ENCODE results near the gene CCT4.
A peak's percentile ranks its signal among the peaks of the same experiment; 100 is the strongest.
"Not testable (repeated sequence)": the region's sequence is repeated elsewhere in the genome, so short reads cannot be mapped to it uniquely, and the experiment has no call there.

Gene CCT4

DNA sequence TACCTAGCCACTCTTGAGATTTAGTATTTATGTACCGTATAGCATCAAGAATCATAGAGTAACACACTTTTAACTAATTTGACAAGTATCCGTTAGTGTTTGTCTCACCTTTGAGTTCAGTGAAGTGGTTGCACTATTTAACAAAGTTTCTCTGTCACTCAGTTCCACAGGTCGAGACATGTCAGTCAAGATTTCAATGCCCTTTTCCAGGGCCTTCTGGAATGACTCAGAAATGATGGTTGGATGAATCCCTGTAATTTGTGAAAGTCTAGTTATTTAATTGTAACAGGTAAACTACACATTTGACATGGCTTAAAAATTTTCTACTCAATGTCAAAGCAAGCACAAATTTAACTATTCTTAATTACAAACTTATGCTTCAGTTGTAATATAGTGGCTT lies 9.7 kb downstream of the CCT4 start:
- no peak for DNase-seq (ENCODE audit: low read depth)

- no peak for DNase-seq (ENCODE audit: low read depth)
Measured at GRCh38 chr2:61877571-61878245, 10.7 kb downstream of the CCT4 start.

DNA sequence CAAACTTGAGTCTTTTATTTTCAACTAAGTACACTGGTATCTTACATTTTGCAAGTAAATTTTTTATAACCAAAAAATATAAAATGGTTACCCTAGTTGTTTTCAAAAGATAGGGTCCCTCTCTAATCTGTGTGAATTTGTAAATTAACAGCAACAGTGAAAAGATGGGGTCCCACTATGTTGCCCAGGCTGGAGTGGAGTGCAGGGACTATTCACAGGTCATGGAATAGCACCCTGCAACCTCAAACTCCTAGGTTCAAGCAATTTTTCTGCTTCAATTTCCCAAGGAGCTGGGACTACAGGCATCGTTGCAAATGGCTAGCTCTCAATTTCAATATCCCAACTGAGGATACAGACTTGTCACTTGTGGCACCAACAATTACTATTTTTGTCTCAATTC lies 12.1 kb downstream of the CCT4 start:
- no peak for DNase-seq (ENCODE audit: low read depth)

GRCh38 chr2:61866482-61867089 lies 21.9 kb downstream of the CCT4 start:
- DNase-seq (ENCODE audit: low read depth): not testable (repeated sequence)

DNA sequence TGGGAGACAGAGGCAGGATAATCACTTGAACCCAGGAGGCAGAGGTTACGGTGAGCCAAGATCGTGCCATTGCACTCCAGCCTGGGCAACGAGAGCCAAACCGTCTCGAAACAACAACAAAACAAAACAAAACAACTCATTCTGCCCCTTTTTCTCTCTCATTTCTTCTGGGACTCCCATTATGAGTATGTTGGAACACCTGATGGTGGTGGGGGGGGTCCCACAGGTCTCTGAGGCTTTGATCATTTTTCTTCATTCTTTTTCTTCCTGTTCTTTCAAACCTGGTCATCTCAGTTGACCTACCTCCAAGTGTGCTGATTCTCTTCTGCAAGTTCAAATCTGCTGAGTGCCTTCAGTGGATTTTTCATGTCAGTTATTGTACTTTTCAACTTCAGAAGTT lies 26.4 kb downstream of the CCT4 start:
- DNase-seq (ENCODE audit: low read depth): no peak

DNA sequence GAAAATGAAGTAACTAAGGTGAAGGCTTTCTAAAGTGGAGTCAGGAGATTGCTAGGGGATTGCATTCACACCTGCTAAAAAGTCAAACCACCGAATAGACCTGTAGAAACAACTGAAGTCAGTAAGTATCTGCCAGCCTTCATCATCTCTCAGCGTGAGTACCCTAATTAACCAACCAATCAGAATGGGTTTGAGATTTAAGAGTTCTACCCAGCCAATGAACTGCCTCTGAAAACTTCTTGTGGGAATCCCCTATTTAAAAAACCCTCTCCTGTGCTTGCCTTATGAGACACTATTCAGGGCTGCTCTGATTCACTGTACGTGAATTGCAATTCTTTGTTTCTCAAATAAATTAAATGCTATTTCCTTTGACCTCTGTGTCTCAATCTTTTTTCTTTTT lies 31.2 kb downstream of the CCT4 start:
- no peak for DNase-seq (ENCODE audit: low read depth)

GRCh38 chr2:61855318-61855613 lies 33.2 kb downstream of the CCT4 start:
- no peak for DNase-seq (ENCODE audit: low read depth)

DNA sequence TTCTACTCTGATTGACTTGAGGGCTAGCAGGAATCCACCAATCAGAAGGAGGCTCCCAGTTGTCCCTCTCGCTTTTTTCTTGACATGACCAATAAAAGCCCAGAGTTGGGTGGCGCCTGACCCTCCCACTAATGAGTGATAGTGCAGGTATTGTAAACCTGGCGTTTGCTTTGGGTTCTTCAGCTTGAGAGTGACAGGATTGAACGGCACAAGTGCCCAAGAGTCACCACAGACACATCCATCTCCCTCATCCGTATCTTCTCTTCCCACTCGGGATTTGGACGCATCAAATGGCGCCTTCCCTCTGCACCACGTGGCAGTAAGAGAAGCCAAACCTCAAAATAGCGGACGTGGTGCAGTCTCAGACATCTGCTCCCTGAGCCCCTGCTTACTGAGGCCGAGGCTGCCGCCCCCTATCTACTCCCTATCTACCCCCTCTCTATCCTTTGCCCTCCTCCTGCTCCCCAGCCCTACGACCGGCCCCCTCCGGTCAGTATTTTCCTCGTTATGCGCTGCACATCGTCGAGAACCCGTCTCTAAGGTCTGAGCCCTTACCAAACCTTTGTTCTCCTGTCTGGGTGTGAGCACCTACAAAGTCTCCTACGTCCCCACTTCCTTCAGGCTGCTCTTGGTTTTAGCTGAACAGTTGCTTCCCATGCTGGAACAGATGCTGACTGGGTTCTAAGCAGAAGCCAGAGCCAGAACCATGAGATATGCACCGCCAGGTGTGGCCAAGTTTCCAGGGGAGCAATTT lies 33.7 kb downstream of the CCT4 start:
- DNase-seq (ENCODE audit: low read depth): peak; percentile 82

GRCh38 chr2:61853847-61854563 lies 34.5 kb downstream of the CCT4 start, which contains the start of gene FAM161A:
Gene FAM161A (minus strand): TSS chr2:61854060. CDS start chr2:61854041, 19 bp downstream.
- peak; percentile 64 for DNase-seq (ENCODE audit: low read depth)

DNA sequence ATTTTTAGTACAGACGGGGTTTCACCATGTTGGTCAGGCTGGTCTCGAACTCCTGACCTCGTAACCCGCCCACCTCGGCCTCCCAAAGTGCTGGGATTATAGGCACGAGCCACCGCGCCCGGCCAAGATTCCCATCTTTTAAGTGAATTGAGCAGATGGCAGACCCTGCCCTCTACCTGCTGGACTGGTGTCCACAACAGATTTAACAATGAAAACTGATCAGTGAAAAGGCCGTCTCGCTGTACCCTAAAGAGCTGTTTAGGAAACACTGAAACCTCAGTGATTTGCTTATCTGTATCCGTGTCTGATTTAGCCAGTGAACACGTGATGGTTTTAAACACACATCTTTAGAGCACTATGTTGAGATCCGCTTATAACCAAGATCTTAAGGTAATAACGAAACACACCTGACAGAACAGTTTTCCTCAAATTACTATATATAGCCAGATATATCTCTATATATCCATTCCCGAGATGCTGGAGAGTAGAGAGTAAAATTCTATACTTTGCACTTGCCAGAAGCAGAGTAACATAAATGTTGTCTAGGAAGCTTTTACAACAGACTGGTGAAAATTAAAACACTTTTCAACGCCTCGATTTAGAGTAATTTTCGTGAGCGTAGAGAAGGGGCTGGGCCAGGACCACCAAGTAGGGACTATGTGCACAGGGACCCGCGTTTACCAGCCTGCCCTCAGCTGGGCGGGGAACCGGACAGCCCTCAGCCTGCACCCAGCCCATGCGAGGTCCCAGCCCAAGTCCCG lies 35.2 kb downstream of the CCT4 start:
- DNase-seq (ENCODE audit: low read depth): no peak

DNA sequence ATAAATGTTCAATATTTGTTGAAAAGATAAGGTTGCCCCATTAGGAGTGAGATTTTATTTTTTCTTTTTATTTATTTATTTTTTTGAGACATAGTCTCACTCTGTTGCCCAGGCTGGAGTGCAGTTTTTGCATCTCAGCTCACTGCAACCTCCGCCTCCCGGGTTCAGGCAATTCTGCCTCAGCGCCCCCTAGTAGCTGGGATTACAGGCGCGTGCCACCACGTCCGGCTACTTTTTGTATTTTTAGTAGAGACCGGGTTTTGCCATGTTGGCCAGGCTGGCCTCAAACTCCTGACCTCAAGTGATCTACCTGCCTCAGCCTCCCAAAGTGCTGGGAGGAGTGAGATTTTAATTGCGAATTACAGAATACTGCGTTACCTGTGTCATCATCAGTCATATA lies 37.2 kb downstream of the CCT4 start:
- not testable (repeated sequence) for DNase-seq (ENCODE audit: low read depth)

GRCh38 chr2:61845320-61845719 lies 43.1 kb downstream of the CCT4 start:
- DNase-seq (ENCODE audit: low read depth): no peak

DNA sequence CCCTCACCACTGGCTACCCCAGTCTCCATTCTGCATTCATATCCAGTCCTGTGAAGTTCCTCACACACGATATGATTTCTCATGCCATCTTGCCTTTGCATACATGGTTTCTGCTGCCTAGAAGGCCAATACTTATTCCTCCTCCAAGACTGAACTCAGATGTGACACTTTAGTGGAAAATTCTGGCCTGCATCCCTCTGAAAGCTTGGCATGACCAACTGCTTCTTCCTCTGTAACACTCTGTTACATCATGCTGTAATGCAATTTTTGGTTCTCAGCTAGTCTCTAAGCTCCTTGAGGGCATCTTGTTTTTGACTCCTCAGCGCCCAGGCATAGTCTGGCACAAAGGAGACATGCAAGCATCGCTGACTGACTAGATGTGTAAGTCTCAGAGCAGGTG lies 47.2 kb downstream of the CCT4 start:
- DNase-seq (ENCODE audit: low read depth): no peak

DNA sequence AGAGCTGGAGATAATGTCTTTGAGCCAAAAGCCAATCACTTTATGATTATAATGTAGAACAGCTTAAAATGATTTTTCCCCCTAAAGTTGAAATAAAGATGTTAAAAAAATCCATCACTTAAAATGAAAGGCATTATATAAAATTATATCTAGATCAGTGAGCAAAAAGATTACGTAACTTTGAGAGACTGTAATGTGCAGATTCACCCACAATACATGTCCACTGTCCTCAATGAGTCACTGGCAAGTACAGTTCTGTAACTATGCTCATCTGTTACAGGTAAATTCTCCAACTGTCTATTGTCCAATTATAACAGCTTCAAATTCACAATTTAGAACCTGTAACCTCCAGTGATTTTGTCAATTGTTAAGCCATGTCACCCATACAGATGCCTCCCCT lies 53.6 kb downstream of the CCT4 start:
- DNase-seq (ENCODE audit: low read depth): no peak

- no peak for DNase-seq (ENCODE audit: low read depth)
Measured at GRCh38 chr2:61833971-61834370, 54.5 kb downstream of the CCT4 start.

DNA sequence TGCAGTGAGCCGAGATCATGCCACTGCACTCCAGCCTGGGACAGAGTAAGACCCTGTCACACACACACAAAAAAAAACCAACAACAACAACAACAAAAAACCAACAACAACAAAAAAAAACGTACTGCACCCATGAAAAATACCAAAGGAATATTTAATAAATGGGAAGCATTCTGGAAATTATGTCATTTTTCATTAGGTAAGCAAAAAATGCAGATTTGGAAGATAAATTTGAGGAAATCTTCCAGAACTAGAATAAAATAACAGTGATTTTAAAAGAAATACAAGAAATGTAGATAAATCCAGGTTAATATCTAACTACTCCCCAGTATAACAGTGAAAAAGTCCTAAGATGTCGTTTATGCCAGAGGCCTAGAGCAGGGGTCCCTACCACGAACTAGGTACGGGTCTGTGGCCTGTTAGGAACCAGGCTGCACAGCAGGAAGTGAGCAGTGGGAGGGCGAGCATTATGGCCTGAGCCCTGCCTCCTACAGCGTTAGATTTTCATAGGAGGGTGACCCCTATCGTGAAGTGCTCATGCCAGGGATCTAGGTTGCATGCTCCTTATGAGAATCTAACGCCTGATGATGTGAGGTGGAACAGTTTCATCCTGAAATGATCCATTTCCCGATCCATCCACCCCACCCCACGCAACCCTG lies 56.1 kb downstream of the CCT4 start:
- DNase-seq (ENCODE audit: low read depth): no peak

GRCh38 chr2:61822255-61822654 lies 66.2 kb downstream of the CCT4 start:
- no peak for DNase-seq (ENCODE audit: low read depth)

Measured in activated gamma-delta T cell treated with anti-CD3 and anti-CD28 coated beads, Interleukin-2, amount 50 U/mL, for 16 hours (primary cell).